ENCODE data around the gene MESP2.
"Not testable (repeated sequence)": the region's sequence is repeated elsewhere in the genome, so short reads cannot be mapped to it uniquely, and the experiment has no call there.

The MESP2 gene

DNA sequence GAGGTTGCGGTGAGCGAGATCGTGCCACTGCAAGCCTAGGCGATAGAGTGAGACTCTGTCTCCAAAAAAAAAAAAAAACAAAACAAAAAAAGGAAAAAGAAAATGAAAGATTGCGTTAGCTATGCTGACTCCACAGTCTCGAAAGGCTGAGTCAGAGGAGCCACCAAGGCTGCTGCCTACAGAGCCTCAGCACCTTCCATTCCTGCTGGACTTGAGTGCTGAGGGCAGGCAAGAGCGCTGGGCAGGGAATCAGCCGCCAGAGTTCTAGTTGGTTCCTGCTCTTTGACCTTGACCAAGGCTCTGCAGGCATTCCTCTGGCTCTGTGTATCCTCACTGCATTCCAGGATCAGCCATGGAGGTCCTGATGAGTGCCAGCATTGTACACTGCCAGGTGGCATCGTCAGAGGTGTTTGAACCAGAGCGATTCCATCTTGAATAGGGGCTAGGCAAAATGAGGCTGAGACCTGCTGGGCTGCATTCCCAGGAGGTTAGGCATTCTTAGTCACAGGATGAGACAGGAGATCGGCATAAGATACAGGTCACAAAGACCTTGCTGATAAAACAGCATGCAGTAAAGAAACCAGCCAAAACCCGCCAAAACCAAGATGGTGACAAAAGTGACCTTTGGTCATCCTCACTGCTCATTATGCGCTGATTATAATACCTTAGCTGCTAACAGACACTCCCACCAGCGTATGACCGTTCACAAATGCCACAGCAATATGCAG lies 5.9 kb downstream of the MESP2 start:
- DNase-seq, result no peak

GRCh38 chr15:89782619-89782950 lies 6.5 kb downstream of the MESP2 start:
- not testable (repeated sequence) for DNase-seq

GRCh38 chr15:89783111-89783860 lies 7.2 kb downstream of the MESP2 start:
- no peak for DNase-seq

- no peak for DNase-seq
Observed at GRCh38 chr15:89783861-89784685, 7.9 kb downstream of the MESP2 start.

- no peak for DNase-seq
Observed at GRCh38 chr15:89784686-89784960, 8.5 kb downstream of the MESP2 start.

- DNase-seq, result no peak
Observed at GRCh38 chr15:89785064-89785773, 9.1 kb downstream of the MESP2 start.

- no peak for DNase-seq
Observed at GRCh38 chr15:89785774-89786140, 9.6 kb downstream of the MESP2 start.

DNA sequence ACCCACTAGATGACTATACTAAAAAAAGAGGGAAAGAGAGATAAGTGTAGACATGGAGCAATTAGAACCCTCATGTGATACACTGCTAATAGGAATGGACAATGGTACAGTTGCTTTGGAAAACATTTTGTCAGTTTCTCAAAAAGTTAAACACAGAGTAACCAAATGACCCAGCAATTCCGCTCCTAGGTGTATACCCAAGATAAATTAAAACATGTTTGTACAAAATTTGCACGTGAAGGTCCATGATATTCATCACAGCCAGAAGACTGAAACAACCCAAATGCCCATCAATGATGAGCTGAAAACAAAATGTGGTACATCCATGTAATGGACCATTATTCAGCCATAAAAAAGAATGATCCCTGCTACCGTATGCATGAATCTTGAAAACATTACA lies 11.8 kb downstream of the MESP2 start:
- DNase-seq, result no peak

DNA sequence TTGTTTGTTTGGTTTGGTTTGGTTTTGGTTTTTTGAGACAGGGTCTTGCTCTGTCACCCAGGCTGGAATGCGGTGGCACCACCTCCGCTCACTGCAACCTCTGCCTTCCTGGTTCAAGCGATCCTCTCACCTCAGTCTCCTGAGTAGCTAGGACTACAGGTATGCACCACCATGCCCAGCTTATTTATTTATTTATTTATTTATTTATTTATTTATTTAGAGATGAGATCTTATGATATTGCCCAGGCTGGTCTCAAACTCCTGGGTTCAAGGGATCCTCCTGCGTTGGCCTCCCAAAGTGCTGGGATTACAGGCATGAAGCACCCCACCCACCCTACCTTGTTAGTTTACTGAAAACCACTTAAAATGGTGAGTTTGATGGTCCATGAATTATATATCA lies 12.5 kb downstream of the MESP2 start:
- DNase-seq, result not testable (repeated sequence)

- no peak for DNase-seq
Observed at GRCh38 chr15:89790206-89790605, 14.1 kb downstream of the MESP2 start.

- DNase-seq, result no peak
Observed at GRCh38 chr15:89790661-89791060, 14.5 kb downstream of the MESP2 start.

DNA sequence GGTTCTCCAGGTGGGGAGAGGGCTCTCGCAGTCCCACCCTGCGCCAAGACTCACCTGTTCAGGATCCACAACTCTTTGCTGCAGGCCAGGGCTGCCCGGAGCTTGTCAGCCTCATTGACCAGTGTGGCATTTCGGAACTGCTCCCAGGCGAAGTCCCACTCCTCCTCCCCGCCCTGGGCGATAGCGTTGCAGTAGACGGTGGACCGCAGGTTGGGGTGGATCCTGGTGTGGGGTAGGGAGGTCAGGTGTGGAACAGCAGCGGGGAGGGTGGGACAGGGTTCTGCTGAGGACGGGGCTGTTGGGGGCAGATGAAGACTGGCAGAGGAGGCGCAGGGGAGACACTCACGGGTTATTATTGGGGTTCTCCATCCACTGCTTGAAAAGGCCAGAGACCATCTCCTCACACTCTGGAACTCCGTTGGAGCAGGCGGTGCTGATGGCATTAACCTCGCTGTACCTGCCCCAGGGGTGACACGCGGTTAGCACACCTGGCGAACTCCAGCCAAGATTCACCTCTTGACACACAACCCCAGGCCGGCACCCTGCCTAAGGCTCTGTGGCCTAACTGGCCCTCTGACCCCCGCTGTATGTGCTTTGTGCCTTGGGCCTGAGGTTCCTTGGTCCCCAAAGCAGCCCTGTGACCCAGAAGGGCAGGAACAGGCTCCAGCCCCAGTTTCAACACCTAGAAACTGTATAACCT lies 16.1 kb downstream of the MESP2 start:
- DNase-seq, result no peak

GRCh38 chr15:89794627-89795241 lies 18.6 kb downstream of the MESP2 start:
- no peak for DNase-seq

GRCh38 chr15:89795996-89796395 lies 19.9 kb downstream of the MESP2 start:
- no peak for DNase-seq

GRCh38 chr15:89797678-89798201 lies 21.6 kb downstream of the MESP2 start:
- DNase-seq, result no peak

- no peak for DNase-seq
Observed at GRCh38 chr15:89799011-89799911, 23.1 kb downstream of the MESP2 start.

GRCh38 chr15:89799918-89800498 lies 23.9 kb downstream of the MESP2 start:
- no peak for DNase-seq

- no peak for DNase-seq
Observed at GRCh38 chr15:89801471-89802195, 25.5 kb downstream of the MESP2 start.

DNA sequence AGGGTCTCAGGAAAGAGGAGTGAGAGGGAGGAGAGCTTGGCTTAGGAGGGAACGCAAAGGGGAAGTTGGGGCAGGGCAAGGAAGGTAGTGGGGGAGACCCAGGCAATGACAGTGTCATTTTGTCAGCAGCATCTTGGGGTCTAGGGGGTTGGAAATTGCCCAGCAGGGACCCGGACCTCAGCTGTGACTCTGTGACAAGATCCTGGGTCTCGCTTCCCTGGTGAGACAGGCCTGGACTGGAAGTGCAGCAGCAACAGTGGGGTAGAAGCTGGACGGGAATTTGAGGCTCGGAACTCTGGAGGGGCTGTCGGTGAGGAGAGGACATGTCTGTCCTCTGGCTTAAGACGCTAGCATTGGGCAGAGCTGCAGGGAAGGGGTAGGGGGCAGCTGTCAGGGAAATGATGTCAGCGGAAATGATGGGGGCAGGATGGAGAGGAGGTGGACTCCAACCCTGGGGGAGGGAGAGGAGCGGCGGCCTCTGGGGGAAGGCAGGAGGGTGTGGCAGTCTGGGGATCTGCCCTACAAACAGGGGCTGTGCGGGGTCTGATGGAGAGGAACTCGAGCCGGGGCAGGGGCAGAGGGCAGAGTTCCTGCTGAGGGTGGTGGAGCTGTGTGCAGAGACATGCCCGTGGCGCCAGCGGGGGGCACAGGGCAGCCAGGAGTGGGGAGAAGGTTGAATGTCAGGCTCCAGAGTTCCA lies 26.2 kb downstream of the MESP2 start:
- DNase-seq, result peak; percentile 7
